NCI-H1436 treated with DMSO at 0.1 percent for 48 hours (cell line): Measurements from ENCODE around the gene MC2R.

Source experiments
- DNase-seq: peaks from one replicate; lab custom pipeline; 2025; lab: John Stamatoyannopoulos, UW

The MC2R gene

GRCh38 chr18:13915391-13915790, at the start of gene MC2R:
TSS of gene MC2R (minus strand) at chr18:13915536. CDS start at chr18:13885518, 30,018 bp downstream.
- no peak for DNase-seq

DNA sequence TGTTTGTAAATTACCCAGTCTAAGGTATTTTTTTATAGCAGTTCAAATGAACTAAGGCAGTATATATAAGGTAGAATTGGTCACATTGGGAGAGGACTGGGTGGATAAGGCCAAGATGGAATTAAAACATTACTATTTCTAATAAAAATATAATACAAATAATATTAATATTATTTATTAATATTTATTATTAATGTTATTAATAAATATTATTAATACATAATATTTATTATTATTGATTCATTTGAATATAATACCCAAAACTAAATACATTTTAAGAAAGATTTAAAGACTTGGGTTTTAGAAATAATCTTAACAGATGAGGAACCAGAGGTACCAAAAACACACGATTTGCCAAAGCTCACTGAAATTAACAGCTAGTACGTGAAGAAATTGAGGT, 30.5 kb upstream of the MC2R start:
- no peak for DNase-seq

DNA sequence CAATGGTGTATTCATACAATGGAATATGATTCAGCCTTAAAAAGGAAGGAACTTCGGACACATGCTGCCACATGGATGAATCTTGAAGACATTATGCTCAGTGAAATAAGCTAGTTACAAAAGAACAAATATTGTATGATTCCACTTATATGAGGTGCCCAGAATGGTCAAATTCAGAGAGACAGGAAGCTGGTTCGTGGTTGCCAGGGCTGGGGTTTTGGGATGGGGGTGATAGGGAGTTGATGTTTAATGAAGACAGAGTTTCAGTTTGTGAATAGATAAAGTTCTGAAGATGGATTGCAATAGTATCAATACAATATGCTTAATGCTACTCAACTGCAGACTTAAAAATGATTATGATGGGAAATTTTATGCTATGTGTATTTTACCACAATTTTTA, 28.0 kb upstream of the MC2R start:
- no peak for DNase-seq

- DNase-seq = no peak
Measured at GRCh38 chr18:13940326-13940725, 25.0 kb upstream of the MC2R start.

GRCh38 chr18:13934676-13935075, 19.3 kb upstream of the MC2R start:
- DNase-seq = no peak

DNA sequence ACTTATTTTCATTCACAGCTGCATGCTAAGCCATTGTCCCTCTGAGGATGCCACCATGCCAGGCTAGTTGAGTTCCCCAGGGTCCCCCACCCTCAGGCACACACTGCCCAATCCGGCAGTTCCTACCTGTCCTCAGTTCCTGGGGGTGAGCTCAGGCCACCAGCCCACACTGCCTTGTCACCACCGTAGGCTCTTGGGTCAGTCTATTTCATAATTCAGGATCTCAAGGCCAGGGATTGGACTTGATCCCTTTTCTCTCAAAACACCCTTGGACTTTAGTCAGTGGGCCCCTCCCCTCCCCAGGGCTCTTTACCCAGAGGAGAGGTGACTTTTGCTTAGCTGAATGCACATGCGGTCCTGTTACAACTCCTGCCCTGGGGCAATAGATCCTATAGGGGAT, 18.7 kb upstream of the MC2R start:
- DNase-seq = no peak

- DNase-seq = no peak
Measured at GRCh38 chr18:13932285-13933025, 17.1 kb upstream of the MC2R start.

- DNase-seq = no peak
Measured at GRCh38 chr18:13930964-13931363, 15.6 kb upstream of the MC2R start.

DNA sequence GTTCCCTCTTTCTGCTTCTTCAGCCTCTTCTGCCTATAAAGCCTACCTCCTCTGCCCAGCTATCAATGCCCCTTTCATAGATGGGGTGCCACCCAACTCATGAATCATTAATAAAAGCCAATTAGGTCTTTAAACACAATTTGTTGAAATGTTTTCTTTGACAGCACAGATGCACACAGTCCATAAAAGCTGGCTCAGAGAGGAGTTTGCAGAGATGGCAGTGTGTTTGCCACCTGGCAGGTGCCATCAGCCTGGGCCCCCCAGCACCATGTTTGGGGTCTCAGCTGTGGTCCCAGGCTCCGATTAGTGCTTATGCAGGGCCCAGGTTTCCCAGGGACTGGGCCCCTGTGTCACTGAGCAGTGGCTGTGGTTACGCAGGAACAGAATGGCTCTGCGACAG, 7.9 kb upstream of the MC2R start:
- no peak for DNase-seq

- no peak for DNase-seq
Measured at GRCh38 chr18:13918898-13919297, 3.6 kb upstream of the MC2R start.

DNA sequence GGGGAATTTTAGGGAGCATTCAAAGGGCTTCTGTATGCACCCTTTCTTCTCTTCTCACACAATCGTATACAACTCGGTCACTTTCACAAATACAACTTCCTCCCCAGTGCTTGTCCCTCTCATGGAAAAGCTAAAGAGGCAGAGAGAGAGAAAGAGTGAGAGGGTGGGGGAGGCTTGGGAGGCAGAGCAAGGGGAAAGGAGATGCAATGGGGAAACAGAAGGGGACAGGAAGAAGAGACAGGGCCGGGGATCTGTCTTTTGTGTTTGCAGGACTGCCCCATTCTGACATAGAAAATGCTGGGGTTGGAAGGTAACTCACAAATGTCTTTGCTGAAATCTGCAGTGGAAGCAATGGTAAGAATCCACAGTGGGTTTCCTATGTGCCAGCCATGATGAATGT, 2.1 kb upstream of the MC2R start:
- DNase-seq = no peak

DNA sequence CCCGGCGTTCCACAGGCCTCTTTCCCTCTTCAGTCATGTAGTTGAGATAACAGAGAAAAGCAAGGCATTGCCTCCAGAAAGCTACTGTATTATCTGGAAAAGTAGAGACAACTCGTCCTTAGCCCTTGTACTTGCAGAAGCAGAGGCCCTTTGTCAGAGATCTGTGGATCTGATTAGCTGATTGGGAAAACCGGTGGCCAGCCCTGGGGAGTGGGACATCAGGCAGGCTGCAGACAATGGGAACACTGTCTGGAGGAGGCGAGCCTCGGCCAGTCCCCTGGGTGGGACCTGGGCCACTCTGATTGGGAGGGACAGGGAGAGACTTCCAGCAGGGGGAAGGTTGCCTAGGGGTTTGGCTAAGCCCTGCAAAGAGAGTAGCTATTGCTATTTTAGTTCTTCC, 1.2 kb upstream of the MC2R start:
- DNase-seq = no peak

DNA sequence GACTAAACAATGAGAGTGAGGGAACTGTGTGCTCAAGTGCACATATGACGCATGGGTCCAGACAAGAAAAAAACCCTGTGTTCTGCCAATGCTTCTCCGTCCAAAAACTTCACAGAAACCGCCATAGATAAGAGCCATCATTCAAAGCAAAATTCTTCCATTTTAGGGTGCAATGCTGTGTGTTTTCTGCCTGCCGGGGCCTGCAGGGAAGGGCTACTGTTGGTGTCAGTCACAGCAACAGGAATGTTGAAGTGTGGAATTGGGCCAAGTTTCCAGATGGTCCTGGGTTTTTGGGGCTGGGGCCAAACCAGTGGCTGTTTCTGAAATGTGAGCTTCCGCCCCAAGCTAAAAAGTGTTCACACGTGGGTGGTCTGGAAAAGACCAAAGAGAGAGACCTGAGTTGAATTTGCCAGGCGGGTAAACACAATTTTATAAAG, 677 bp upstream of the MC2R start:
- no peak for DNase-seq

DNA sequence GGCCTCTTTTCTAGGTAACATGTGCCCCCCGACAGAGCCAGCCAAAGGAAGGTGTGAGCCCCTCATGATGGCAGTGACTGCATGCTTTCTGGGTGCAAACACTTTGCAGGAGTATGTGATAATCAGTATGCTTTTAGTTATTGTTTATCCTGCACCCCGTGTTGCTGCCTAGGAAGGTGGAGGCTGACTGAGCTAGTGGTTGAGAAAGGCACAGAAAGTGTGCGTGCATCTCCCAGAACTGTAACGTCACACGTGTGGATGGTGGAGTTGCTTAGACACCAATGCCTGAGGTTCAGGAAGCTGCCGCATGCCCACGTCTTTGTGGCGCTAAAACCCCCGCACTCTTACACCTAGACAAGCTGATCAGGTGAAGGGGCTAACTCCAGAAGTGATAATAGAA, 580 bp downstream of the MC2R start:
- DNase-seq = no peak

GRCh38 chr18:13914170-13914569, 1.2 kb downstream of the MC2R start:
- no peak for DNase-seq

DNA sequence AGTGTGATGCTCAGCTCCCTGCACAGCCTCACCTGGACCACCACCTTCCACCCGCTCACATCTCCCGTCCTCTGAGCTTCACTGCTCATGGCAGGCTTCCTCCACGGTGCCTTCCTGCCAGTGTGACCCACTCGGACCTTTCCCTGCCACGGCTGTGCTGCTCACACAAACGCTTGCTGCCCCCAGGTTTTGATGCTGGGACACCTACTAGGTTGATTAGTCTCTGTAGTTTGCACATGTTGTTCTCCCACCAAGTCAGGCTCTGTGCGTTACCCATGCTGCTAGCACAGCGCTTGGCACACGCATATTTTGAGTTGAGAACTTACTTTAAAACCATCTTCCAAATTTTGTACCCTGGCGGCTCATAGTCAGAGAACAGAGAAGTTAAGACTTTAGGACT, 2.1 kb downstream of the MC2R start:
- DNase-seq = no peak

DNA sequence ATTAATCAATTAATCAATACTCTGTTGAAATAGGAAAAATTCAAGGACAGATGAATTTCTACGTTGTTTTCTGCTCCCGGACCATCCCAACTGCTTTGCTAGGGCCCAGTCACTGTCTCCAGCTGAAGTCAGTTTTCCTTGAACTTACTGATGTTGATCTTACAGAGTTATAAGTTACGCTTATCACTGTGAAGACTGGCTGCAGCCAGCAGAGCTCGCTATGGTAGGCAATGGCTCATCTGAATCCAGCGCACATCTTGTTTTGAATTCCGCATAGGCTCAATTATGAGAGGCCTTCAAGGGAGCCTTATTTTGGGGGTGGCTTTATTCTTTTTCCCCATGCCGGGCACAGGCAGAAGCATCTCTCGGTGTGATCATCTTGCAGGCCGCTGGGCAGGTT, 2.7 kb downstream of the MC2R start:
- DNase-seq = no peak

DNA sequence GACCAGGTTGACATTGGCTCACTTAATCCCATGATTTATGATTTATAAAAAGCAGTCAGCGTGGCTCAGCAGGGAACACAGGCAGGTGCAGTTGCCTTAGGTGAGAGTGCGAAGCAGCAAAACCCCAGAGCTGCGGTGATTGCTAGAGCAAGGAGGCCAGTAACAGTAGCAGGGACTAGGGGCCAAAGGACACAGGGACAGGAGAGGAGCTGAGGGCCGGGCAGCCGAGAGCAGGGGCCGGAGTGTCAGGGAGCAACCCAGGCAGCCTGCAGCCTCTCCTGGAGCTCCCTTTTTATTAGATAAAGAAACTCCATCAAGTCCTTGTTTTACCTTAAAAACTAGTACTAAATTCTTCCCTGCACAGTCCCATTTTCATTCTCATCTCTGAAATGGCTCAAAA, 4.3 kb downstream of the MC2R start:
- DNase-seq = no peak

GRCh38 chr18:13910501-13910900, 4.8 kb downstream of the MC2R start:
- DNase-seq = no peak

GRCh38 chr18:13909141-13909940, 6.0 kb downstream of the MC2R start:
- DNase-seq = no peak

GRCh38 chr18:13900633-13901032, 14.7 kb downstream of the MC2R start:
- DNase-seq = no peak

- DNase-seq = no peak
Measured at GRCh38 chr18:13895505-13896033, 19.8 kb downstream of the MC2R start.

- DNase-seq = no peak
Measured at GRCh38 chr18:13894531-13894930, 20.8 kb downstream of the MC2R start.
